ENCODE measurements around the gene KIF26A.

KIF26A gene

DNA sequence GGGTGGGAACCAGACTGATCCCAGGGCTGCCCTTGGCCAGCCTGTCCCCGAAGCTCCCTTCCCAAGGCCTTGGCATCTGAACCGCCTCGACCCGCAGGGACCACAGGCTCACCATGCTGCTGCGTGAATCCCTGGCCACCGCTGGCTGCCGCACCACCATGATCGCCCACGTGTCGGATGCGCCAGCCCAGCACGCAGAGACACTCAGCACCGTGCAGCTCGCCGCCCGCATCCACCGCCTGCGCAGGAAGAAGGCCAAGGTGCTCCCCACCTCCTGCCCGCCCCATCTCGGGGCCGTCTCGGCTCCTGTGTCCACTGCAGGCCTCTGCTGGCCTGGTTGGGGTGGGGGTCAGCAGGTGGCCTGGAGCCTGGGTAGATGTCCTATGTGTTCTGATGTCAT is 35.7 kb downstream of the KIF26A start:
- no peak overlapping the region for H3K4me3 ChIP-seq (ENCODE audit: low read depth, low read length)
- TF ChIP-seq, protein P1, sequence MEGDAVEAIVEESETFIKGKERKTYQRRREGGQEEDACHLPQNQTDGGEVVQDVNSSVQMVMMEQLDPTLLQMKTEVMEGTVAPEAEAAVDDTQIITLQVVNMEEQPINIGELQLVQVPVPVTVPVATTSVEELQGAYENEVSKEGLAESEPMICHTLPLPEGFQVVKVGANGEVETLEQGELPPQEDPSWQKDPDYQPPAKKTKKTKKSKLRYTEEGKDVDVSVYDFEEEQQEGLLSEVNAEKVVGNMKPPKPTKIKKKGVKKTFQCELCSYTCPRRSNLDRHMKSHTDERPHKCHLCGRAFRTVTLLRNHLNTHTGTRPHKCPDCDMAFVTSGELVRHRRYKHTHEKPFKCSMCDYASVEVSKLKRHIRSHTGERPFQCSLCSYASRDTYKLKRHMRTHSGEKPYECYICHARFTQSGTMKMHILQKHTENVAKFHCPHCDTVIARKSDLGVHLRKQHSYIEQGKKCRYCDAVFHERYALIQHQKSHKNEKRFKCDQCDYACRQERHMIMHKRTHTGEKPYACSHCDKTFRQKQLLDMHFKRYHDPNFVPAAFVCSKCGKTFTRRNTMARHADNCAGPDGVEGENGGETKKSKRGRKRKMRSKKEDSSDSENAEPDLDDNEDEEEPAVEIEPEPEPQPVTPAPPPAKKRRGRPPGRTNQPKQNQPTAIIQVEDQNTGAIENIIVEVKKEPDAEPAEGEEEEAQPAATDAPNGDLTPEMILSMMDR (IDR thresholded peaks at IDR 0.05; ENCODE audit: borderline replicate concordance, insufficient read depth, low read depth, low read length): no peak

DNA sequence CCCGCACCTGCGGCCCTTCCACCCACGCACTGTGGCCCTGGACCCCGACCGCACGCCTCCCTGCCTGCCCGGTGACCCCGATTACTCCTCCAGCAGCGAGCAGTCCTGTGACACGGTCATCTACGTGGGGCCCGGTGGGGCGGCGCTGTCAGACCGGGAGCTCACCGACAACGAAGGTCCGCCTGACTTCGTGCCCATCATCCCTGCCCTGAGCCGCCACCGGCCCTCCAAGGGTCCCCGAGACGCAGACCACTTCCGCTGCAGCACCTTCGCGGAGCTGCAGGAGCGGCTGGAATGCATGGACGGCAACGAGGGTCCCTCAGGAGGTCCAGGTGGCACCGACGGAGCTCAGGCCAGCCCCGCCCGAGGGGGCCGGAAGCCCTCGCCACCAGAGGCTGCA is 36.7 kb downstream of the KIF26A start:
- H3K4me3 ChIP-seq (ENCODE audit: low read depth, low read length): no peak overlapping the region

DNA sequence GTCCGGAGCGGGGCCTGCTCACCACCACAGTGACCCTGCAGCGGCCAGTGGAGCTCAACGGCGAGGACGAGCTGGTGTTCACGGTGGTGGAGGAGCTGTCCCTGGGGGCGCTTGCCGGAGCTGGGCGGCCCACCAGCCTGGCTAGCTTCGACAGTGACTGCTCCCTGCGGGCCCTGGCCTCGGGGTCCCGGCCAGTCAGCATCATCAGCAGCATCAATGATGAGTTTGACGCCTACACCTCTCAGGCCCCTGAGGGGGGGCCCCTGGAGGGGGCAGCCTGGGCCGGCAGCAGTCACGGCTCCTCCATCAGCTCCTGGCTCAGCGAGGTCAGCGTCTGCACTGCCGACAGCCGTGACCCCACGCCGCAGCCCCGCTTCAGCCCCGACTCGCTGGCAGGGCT is 37.4 kb downstream of the KIF26A start:
- no peak overlapping the region for H3K4me3 ChIP-seq (ENCODE audit: low read depth, low read length)
- TF ChIP-seq, protein P1 (IDR thresholded peaks at IDR 0.05; ENCODE audit: borderline replicate concordance, insufficient read depth, low read depth, low read length): no peak

More for the DNA sequence above, 36.7 kb downstream of the KIF26A start:
- TF ChIP-seq, protein P1 (IDR thresholded peaks at IDR 0.05; ENCODE audit: borderline replicate concordance, insufficient read depth, low read depth, low read length): no peak

DNA sequence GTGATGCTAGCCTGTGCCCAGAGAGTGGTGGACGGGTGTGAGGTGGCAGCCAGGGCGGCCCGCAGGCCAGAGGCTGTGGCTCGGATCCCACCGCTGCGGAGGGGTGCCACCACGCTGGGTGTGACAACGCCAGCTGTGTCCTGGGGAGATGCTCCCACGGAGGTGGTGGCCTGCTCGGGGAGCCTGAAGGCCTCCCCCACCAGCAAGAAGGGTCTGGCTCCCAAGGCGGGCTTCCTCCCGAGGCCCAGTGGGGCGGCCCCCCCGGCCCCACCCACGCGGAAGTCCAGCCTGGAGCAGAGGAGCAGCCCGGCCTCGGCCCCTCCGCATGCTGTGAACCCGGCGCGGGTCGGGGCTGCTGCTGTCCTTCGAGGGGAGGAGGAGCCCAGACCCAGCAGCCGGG is 38.2 kb downstream of the KIF26A start:
- TF ChIP-seq, protein P1 (IDR thresholded peaks at IDR 0.05; ENCODE audit: borderline replicate concordance, insufficient read depth, low read depth, low read length): no peak
- H3K4me3 ChIP-seq (ENCODE audit: low read depth, low read length): no peak overlapping the region

DNA sequence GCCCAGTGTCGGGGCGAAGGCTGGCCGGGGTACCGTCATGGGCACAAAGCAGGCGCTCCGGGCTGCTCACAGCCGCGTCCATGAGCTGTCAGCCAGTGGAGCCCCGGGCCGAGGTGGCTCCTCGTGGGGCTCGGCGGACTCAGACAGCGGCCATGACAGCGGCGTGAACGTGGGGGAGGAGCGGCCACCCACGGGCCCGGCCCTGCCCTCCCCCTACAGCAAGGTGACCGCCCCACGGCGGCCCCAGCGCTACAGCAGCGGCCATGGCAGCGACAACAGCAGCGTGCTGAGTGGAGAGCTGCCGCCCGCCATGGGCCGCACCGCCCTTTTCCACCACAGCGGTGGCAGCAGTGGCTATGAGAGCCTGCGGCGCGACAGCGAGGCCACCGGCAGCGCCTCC is 39.0 kb downstream of the KIF26A start:
- no peak overlapping the region for H3K4me3 ChIP-seq (ENCODE audit: low read depth, low read length)
- TF ChIP-seq, protein P1 (IDR thresholded peaks at IDR 0.05; ENCODE audit: borderline replicate concordance, insufficient read depth, low read depth, low read length): no peak

DNA sequence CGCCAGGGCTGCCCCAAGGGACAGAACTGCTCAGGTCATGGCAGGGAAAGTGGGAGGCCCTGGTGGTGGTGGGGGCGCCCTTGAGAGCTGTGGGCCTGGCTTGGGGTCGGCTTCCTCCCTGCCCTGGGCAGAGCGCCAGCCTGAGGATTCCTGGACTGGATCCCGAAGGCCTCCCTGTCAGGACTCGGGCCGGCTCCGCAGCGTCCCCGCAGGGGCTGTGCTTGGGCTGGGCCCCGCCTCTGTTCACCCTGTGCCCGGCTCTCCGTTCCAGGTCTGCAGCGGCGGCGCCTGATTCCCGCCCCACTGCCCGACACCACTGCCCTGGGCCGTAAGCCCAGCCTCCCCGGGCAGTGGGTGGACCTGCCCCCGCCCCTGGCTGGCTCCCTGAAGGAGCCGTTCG is 39.9 kb downstream of the KIF26A start:
- TF ChIP-seq, protein P1 (IDR thresholded peaks at IDR 0.05; ENCODE audit: borderline replicate concordance, insufficient read depth, low read depth, low read length): no peak
- no peak overlapping the region for H3K4me3 ChIP-seq (ENCODE audit: low read depth, low read length)

DNA sequence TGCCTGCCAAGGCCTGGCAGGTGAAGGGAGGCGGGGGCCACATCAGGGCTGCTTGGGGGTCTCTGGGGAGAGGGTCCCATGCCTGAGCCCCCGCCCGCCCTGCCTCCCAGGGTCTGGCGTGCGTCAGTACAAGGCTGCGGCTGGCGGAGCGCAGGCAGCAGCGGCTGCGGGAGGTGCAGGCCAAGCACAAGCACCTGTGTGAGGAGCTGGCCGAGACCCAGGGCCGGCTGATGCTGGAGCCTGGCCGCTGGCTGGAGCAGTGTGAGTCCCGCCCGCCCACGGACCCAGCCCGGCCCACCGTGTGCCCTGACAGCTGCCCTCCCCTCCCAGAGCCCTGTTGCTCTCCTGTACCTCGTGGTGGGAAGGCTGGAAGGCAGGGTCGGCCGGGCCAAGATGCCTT is 40.7 kb downstream of the KIF26A start:
- TF ChIP-seq, protein P1 (IDR thresholded peaks at IDR 0.05; ENCODE audit: borderline replicate concordance, insufficient read depth, low read depth, low read length): no peak
- H3K4me3 ChIP-seq (ENCODE audit: low read depth, low read length): no peak overlapping the region
